Stimulated activated CD4-positive, alpha-beta T cell treated with anti-CD3 and anti-CD28 coated beads, TNF-alpha, amount 100 ng/mL, for 1 hour (primary cell): ENCODE results near the gene ETFB.
A peak's percentile ranks its signal among the peaks of the same experiment; 100 is the strongest.
"Not testable (repeated sequence)": the region's sequence is repeated elsewhere in the genome, so short reads cannot be mapped to it uniquely, and the experiment has no call there.

Source experiments
- DNase-seq, 3 donors: peaks; one replicate each; pipeline ENCODE4 v3.0.0-alpha.2; 2020; ENCODE audit warnings: low read depth in 3 of 3, low spot score in 1 of 3

The ETFB gene

DNA sequence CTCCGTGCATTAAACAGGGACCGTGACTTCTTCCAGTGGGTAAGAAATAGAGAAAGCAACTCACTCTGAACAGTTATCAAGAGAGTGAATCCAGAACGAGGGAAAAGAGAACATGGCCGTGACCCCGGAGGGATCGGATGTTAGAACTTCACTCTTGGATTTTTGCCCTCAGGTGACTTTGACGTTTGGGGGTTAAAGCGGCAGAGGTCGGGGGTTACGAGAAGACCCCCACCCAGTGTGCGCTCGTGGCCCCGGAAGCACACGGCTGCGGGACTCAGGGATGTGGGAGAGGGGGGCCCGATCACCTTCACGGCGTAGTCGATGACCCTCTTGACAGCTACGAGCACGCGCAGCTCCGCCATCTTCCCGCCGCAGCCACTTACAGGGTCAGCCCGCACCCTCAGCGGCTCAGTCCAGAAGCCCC is at the start of gene ETFB:
TSS of gene ETFB (minus strand) at position 424 of the 424 bp plus-strand sequence. CDS start at position 362, 62 bp downstream.
- no peak for DNase-seq

- DNase-seq, result no peak
These were observed 49.0 kb upstream of the ETFB start for GRCh38 chr19:51415187-51415586.

GRCh38 chr19:51410950-51411748 is 45.0 kb upstream of the ETFB start:
- no peak for DNase-seq

- no peak for DNase-seq
These were observed 41.4 kb upstream of the ETFB start for GRCh38 chr19:51407511-51408131.

- DNase-seq, result no peak
These were observed 35.9 kb upstream of the ETFB start for GRCh38 chr19:51402117-51402516.

DNA sequence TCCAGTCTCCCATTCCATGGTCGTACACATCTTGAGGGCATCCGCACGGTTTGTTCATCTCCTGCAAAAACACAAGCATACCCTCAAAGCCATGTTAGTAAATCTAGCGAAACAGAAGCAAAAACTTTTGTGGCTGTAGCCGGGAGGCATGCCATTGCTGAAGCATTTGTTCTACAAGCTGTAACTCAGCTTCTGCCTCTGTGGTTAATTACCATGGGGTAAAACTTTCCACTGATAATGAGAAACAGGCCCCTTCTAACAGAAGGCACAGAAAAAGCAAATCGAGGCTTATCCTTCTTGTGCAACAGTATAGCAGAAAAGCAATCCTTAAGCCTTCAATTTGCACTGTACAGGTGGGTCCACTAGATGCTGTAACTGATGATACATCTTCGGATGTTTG is 33.7 kb upstream of the ETFB start:
- not testable (repeated sequence) for DNase-seq

DNA sequence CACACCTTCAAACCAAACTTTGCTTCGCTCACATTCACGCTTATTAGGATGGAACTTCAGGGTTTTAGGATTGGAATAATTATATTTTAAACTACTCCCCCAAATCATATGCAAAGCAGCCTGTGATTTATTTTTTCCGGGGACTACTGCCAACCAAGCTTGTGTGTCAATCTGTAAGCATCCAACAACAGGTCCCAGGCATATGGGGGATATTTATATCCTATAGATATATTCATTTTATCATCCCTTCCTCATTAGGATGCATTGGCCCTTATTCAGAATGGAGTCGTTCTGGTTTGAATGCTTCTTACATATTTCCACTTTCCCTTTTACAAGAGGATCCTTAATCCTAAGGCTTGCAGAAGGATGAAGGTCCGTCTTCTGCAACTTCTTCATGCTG is 33.0 kb upstream of the ETFB start:
- DNase-seq, result no peak

GRCh38 chr19:51398096-51398704 is 32.0 kb upstream of the ETFB start:
- no peak for DNase-seq

- DNase-seq, result not testable (repeated sequence)
These were observed 31.3 kb upstream of the ETFB start for GRCh38 chr19:51397453-51397852.

DNA sequence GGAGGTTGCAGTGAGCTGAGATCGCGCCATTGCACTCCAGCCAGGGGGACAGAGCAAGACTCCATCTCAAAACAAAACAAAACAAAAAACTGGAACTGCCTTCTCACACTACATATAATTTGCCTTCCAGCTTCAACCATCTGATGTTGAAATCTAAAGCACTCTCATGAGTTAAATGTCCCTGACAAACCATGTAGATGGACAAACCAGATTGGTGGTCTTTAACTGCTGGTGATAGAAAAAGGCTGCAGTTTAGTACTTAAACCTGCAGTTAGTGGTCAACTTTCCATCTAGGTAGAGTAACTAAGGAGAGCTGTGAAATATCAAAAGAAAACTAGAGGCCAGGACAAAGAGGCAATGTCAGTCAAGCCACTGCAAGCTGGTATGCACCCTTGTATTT is 30.0 kb upstream of the ETFB start:
- DNase-seq, result no peak

DNA sequence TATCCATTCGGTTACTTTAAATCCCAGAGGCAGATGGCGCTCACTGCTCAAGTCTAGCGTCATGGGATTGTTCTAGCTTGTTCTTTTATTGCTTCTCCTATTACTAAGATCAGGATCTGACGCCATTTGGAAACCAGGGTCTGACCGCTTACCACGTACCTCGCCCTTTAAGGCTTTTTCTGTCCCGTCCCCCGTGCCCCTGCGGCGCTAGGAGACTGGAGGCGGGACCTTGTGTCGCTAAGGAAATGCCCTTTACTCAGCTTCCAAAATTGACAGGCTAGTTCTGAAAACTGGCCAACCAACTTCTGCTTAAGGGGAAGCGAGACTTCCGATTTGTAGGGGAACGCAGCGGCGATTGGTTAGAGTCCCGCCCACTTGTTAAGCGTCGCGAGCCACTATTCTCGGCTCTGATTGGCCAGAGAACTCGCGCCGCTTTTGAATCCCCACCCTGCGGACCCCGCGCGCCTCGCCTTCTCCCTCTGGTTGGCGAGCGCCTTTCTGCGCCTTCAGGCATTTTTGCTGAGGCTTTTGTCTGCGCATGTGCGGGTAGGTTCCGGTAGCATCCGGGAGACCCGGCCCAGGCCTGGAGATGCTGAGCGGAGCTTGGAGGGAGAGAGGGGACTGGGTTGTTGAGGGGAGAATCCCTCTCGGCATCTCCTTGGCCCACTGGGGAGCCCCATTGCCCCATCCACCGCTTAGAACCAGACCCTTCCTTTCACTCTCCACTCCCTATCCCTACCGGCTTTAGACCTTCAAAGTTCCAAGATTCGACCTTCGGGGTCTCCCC is 28.1 kb upstream of the ETFB start:
- peak; percentile 56 to 65 (median 59) for DNase-seq

DNA sequence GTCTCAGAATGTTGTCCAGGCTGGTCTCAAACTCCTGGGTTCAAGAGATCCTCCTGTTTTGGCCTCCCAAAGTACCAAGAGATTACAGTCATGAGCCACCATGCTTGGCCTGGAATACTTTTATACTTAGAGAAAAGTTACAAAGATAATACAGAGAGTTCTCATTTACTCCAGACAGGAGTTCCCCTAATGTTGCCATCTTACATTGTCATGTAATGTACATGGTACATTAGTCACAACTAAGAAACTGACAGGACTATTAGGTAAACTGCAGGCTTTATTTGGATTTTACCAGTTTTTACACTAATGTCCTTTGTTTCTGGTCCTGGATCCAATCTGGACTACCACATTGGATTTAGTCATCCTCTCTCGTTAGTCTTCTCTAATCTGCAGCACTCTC is 26.5 kb upstream of the ETFB start:
- DNase-seq, result no peak

DNA sequence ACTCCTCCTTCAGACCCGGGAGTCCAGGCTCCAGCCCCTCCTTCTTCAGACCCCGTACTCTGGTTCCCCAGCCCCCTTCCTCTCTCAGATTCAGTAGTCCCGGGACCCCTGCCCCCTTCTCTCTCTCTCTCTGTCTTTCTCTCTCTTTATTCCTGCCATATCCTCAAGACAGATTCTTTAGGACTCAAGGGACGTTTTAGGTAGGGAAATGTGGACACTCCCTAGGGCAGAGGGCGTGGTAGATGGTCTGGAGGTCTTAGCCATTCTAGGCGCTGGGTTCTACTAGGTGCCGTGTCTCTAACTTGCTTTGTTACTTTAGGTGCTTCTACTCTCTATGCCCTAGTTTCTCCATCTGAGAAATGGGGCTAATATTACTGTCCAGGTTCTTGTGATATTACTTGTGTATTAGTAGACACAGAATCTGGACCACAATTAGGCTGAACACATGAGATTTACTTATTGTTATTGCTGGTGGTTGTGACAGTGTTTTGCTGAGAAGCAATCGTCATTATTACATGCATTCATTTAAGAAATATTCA is 25.0 kb upstream of the ETFB start:
- DNase-seq, result no peak

DNA sequence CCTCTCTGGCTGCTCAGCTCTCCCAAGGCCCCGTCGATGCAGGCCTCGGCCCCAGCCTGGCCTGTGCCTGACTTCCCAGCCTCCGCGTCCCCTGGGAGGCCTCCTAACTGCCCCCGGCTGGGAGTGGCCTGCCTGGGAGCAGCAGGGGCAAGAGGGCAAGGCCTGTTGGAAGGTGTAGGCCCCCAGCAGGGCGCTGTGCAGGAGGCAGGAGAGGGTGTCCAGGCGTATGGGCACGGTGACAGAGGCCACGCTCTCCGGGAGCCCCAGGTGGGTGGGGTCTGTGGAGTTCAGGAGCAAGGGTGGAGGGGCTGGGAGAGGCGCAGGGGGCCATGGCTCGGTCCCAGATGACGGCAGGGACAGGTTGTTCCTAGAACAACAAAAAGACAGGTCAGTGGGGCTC is 23.0 kb upstream of the ETFB start:
- DNase-seq, result no peak

DNA sequence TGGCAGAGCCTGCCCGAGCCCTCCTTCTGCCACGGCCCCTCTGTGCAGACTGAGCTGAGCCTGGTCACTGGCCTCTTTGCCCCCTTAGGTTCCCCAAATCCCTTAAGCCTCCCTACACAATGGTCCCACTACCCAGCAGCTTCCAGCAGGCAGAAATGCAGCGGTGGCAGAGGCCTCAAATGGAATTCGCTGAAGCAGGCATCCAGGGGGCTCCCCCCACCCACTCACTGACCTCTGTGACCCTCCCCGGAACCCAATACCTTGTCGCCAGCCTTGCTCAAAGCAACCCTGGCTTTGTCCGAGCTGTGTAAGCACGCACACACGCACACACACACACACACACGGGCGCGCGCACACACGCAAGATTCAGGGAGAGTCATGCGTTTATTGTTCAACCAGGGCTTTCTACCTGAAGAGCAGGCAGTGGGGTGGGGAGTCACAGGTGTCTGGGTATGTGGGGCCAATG is 21.8 kb upstream of the ETFB start, which contains the start of gene LIM2:
TSS of gene LIM2 (minus strand) at position 51 of the 466 bp plus-strand sequence. CDS start 531 bp downstream, outside the sequence.
- DNase-seq, result no peak

DNA sequence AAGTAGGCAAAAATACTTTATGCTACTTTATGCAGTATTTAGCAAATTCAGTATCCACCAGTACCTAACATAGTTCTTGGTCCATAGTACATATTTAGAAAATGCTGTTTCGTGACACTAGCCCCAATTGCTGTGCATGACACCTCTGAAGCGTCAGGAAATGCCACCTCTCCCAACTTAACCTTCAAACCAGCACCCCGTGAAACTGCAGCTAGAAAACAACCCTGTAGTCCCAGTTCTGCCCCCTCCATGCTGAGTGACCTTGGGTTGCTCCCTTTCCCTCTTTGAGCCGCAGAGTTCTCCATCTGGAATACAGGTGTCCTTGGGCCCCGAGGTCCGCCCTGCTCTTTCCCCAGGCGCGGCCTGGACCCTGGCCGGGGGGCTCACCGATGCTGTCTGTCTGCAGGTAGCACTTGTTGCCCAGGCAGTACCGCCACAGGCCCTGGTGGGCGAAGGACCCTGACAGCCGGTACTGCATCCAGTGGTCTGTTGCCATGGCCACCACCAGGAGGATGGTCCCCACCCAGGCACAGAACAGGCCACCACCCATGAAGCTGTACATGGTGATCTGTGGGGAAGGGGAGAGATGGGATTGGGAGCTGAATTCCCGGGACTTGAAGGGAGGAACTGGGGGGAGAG is 20.8 kb upstream of the ETFB start:
- no peak for DNase-seq

DNA sequence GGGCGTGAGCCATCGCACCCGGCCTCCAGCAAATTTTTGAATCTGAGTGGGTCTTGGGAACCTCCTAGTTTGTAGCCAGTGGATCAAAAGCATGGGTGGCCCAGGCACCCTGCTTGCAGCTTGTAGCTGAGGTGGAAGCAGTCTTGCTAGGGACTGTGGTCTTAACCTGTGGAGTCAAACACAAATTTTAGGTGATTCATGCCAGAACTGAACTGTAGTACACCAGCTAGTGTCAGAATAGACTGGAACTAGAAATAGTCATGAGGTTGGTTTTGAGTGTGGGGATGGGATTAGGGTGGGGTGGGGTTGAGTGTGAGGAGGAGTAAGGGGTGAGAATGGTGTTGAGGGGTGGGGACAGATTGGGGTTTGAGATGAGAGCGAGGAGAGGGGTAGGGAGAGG is 15.8 kb upstream of the ETFB start:
- no peak for DNase-seq

- DNase-seq, result no peak
These were observed 14.2 kb upstream of the ETFB start for GRCh38 chr19:51380379-51380778.

GRCh38 chr19:51377422-51377821 is 11.2 kb upstream of the ETFB start:
- no peak for DNase-seq

GRCh38 chr19:51375504-51376221 is 9.5 kb upstream of the ETFB start:
- DNase-seq, result no peak
